ENCODE results near the gene SLC7A7.

- TF ChIP-seq EP300 (conservative IDR thresholded peaks at IDR 0.05; ENCODE audit: poor library complexity, severe bottlenecking) (no peak), CTCF (IDR thresholded peaks at IDR 0.05; ENCODE audit: poor library complexity, severe bottlenecking) (no peak), REST (IDR thresholded peaks at IDR 0.05; ENCODE audit: borderline replicate concordance) (no peak), EZH2 (IDR thresholded peaks at IDR 0.05; ENCODE audit: borderline replicate concordance, insufficient read depth, low read length, poor library complexity, severe bottlenecking) (no peak)
These were observed 22.7 kb upstream of the SLC7A7 start for GRCh38 chr14:22837750-22838538.

All from neural cell (in vitro differentiated cells).